ENCODE data around the gene ICE2.

Gene ICE2

DNA sequence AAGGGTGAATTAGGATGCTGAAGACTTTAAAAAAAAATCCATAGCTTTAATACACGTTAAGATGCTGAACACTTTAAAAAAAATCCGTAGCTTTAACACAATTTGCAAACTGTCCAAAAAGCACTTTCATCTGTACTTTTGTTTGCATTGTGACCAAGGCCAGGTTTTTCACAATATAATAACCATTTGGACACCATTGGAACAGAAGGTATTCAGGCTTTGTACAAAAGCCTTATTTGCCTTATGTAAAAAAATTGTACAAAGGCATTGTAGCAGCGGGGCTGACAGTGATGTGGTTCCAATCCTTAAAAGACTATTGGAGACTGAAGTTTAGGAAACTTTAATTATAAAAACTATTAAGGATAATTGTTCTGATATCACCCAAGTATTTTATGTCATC is 15.2 kb upstream of the ICE2 start:
- no peak for DNase-seq

DNA sequence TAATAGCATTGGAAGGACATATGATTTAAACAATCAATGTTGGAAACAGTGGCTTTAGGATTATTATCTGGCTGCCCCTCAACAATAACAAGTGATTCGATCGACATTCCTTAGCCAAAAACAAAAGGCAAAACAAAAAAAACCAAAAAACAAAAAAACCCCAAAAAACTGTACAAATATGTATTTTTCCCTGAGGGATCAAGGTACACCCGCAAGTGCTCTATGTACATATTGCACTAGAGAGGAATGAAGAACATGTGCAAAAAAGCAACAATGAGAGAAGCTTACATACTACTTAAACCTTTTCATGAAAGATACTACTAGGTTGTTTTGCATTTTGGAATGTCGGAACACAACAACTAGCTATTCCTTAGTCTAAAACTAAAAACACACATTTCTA is 14.2 kb upstream of the ICE2 start:
- no peak for DNase-seq

DNA sequence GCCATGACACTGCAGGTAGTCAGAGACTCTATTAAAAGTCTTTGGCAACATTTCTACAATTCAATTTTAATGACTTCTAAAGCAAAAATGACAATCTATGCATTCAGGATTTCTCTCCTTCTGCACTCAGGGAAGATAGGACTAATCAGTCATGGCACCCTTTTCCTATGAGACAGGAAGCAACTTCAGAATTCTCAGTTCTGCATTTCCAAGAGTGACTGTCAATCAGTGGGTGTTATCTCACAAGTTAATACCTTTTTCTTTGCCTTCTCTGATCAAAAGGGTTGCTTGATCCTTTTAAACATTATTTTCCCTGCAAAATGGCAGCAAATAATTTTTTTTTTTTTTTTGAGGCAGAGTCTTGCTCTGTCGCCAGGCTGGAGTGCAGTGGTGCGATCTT is 7.8 kb upstream of the ICE2 start:
- DNase-seq, result no peak

DNA sequence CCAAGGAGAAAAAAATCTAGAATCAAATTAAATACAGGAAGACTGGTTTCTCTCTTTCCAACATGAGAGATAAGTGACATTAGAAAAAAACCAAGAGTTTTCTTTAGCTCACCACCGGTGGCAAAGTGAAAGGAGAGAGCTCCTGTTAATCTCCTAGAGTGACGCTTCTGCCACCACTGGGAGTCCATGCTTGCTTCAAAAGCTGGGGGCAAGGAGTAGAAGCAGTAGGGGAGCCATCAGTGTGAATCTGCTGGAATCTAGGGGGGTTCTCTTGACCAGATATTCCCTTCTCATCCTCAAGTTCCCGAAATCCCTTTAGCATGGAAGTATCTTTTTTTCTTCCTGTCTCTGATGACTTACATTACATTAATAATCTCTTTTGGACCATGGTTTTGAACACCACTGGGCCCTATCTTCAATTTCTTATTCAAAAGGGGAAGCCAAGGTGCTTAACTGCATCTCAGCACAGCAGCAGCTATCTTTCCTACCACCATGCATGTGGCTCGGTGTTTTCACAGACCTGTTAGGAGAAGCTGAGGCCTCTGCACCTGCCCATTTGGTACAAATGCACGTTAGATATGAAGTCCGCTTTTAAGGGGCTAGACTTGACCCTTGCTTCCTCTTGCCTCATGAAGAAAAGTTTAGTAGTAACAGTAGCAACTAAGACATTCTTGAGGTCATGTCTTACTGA is 6.6 kb upstream of the ICE2 start:
- DNase-seq, result no peak

DNA sequence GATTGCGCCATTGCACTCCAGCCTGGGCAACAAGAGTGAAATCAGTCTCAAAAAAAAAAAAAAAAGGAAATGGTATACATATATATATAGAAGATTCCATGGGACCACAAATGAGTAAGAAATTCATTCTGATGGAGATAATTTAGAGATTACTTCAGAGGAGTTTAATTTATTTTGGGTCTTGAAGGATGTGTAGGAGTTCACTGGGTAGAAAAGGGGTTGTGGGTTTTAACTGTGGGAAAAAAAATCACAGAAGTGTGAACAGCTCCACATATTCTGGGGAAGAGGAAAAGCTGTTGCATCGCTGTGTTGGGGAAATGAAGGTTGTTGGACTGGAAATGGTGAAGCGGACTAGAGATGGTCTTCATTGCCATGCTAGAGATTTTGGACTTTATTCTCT is 4.1 kb upstream of the ICE2 start:
- no peak for DNase-seq

DNA sequence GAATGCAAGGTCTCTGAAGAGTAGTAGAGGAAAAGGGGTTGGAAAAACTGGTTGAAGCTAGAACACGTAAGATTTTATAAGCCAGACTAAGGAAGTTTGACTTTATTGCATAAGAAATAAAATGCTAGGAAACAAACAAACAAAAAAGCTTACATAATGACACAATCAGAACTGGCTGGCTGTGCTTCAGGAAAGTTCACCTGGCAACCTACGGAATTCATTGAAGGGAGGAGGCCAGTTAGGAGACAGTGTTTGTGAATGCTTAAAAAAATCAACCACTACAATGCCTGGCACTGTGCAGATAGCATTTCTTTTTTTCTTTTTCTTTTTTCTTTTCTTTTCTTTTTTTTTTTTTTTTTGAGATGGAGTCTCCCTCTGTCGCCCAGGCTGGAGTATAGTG is 1.9 kb upstream of the ICE2 start:
- DNase-seq, result no peak

DNA sequence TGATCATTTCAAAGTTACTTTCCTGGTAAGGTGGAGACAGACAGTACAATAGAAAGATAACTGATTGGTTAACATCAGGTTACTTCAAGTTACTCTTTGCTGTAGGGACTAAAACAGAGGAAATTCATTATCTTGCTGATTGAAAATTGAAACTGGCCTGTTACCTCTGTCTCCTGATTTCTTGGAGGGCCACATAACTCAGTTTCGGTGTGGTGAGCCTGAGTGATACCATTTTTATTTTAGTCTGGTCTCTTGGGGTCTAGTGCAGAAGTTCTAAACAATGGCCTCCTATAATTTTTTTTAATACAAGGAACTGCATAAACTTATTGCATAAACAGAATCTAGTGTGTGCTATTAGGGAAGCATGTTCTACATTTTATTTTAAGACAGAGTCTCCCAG is 1.2 kb upstream of the ICE2 start:
- DNase-seq, result no peak

DNA sequence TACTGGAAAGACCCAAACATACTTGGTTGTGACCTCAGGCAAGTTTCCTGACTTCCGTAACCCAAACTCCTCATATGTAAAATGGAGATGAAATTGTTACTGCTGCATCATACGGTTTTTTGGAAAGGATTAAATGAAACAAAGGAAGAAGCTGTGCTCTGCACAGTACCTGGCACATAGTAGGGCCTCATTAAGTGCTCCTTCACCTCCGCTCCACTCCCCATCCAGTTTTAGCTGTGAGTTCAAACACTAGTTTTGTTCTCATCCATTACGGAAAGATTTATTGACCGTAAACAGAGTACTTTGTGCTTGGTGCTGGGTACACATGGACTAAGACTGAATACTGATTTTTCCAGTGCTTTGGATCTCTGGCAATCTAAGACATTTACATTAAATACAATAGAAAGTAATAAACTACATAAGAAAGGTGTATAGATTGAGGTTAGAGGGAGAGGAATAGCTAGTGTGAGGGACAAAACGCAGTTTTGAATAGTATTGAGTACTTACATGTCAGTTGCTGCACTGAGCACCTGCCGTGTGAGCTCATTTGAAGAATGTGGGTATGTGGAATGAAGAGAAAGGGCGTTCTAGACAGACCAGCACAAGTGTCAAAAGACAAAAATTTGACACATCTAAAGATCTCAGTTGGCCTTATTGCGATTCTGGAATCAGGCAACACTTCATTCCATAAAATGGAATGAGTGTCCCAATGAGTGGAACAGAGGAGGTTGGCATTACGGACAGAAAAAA is 594 bp upstream of the ICE2 start:
- peak; percentile 56 for DNase-seq

DNA sequence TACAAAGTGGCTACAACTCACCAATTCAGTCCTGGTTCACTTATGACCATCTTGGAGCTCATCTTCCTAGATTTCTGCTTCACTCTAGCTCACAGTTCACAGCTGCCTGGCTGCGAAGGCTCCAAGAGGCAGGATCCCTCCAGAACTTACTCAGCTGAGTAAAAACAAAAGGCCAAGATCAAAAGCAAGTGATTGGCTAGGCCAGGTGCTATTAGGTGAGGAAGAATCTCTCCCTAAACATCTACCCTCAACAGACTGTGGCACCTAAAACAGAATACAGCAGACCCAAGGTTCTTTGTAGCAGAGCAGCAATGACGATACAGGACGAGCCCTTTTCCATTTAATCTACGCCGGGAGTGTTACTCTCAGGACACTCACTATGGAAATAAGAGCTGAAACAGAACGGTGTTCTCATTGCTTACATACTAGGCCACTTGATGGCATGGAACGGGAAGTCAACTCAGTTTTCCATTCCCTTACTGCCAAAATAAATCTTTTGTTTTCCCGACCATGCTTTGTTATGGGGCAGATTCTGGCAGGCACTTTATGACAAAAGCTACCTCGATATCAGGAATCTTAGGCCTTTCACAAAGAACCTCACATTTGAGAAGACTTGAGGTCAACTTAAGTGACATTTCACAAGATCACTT is 901 bp downstream of the ICE2 start:
- peak; percentile 68 for DNase-seq

DNA sequence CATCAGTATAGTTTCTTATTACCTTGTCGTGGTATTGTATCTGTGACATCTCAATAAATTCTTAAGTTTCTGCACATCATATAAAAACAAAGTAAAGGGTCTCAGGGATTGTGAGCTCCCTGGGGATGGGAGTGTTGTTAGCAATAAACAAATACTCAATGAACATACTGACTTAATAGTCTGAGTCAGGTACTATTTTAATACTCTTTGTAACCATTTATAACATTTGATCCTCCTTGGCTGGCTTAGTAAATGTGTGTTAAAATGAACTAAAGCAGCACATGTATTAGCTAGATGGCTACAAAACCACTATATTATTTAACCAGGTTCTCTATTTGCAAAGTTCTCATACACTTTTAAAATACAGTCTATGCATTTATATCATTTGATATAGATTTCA is 1.8 kb downstream of the ICE2 start:
- no peak for DNase-seq

DNA sequence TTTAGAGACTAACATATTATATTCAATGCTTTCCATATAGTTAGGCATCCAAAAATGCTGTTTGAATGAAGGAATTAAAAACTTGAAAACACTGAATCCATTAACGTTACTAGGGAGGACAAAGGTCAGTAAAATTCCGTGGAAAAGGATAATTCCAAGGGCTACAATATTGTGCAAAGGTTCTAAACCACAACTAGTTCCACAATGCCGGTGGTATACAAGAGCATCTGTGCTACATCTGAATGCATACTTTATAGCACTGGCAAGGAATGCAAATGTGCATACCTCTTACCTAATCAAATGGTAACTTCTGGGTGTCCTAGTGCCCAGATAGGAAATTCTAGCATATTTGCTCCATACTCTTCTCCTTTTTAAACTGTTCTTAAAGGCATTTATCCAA is 2.2 kb downstream of the ICE2 start:
- DNase-seq, result no peak

DNA sequence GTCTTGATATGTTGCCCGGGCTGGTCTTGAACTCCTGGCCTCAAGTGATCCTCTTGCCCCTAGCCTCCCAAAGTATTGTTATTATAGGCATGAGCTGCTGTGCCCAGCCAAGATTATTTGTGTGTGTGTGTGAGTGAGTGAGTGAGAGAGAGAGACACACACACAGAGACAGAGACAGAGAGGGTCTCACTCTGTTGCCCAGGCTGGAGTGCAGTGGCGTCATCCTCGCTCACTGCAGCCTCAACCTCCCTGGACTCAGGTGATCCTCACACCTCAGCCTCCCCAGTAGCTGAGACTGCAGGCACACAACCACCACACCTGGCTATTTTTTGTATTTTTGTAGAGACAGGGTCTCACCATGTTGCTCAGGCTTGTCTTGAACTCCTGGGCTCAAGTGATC is 5.8 kb downstream of the ICE2 start:
- no peak for DNase-seq

DNA sequence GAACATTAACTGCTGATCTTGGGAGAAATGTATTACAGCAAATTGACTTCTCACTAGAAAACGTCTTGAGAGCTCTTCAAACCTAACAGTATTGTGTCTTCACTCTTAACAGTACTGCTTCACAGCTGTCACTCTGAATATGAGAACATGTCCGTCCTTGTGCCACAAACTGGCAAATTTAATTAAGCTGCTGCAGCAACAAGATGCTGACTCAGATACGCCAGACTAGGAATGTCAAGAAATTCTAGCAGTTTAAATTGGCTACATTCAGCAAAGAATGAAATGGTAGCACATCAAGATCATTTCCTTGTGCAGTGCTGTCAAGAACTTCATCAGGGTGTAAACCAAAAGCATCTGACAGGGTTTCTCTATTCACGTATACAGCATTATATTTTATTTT is 7.6 kb downstream of the ICE2 start:
- DNase-seq, result no peak

DNA sequence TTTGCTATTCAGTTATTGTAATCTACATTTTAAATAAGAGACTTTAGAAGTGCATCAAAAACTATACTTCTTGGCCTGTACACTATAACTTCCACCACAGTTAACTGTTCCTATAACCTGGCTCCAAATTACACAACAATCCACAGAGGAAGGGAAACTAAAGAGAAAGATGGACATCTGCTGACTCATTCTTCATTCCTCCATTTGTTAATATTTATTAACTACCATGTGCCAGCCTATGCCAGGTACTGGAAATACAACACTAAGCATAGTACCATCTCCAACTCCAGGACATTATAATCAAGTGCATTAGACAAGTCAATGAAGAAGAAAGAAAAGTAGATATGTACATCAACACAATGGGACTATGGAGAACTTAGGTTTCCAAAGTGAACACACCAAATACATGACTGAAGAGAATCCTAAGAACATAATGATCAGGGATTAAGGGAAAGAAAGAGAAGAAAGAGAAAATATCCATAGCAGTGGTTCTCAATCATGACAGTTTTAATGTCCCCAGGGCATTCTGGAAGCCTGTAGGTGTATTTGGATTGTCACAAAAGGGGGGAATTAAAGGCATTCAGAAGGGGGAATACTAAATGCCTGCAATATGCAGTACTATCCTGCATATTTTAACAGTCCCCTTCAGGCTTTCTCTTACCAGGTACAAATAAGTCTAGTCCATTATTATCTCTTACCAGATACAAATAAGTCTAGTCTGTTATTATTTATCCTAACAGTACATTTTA is 8.9 kb downstream of the ICE2 start:
- peak; percentile 27 for DNase-seq

DNA sequence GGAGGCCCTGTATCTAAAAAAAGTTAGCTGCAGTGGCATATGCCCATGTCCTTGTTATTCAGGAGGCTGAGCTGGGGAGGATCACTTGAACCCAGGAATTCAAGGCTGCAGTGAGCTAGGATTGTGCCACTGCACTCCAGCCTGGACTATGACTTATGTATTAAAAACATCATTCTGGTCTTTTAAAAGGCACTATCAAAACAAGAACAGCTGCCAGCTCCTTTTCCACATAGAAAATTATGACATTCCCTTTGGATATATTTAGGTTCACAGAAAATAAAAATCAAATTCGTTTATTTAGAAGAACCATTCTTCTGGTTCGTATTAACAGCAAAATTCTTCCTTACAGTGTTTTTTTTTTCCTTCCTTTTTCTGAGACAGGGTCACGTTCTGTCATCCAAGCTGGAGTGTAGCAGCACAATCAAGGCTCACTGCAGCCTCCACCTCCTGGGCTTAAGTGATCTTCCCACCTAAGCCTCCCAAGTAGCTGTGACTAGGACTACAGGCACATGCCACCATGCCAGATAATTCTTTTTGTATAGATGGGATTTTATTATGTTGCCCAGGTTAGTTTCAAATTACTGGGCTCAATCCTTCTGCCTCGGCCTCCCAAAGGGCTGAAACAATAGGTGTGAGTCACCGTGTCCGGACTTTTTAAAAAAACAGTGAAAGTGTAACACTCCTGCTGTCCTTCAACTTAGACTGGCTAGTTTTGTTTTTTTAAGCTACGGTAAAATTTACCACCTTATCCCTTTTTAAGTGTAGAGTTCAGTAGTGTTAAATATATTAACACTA is 13.9 kb downstream of the ICE2 start:
- DNase-seq, result no peak

DNA sequence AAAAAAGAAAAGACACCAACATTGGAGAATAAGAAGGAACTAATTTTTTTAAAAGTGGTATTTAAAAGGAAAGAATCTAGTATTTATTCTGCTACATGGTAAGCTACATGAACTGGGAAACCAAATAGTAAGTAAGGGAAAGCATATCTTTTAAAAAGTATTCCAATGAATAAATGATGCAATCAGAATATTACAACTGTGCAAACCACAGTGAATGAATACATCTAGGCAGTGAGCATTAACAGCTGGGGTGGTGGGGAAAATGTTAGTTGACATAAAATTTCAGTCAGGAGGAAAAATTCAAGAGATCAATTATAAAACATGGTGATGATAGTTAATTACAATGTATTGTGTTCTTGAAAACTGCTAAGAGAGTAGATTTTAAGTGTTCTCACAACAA is 16.9 kb downstream of the ICE2 start:
- DNase-seq, result no peak

DNA sequence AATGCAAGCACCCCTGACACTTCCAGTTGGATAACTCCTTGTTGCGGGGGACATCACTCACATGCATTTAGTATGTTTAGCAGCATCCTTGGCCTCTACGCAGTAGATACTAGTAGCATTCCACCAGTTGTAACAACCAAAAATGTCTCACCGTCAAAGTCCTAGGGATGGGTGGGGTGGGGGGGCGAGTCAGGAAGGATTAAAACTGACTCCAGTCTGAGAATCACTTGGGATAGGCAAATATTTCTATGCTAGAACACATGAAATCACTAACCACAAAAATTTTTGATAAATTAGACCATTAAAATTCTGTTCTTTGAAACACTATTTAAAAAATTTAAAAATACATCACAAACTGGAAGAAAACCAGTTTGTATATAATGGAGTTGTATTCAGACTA is 18.0 kb downstream of the ICE2 start:
- DNase-seq, result no peak

DNA sequence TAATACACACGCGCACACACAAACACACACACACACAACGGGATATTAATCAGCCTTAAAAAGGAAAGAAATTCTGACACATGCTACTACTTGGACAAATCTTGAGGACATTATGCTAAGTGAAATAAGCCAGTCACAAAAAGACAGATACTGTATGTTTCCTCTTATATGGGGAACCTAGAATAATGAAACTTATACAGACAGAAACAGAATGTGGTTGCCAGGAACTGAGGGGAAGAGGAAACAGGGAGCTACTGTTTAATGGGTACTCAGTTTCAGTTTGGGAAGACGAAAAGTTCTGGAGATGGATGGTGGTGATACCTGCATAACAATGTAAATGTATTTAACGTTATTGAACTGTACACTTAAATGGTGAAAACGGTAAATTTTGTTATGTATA is 20.2 kb downstream of the ICE2 start:
- no peak for DNase-seq

DNA sequence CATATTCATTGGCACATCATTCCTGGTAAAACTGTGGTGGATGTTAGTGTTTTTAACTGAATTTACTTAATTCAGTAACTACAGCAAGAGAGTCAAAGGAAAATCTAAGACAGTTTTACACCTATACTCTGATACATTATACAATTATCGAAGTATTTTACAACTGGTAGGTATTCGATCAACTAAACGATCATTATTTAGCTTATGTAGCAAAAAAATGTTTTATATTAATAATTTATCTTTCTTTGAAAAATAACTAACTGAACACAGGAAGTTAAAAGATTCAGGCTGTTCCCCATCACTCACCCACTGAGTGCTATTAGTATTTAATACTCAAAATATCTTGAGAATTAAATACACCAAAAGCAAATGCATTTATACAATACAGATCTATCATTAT is 21.0 kb downstream of the ICE2 start:
- no peak for DNase-seq

DNA sequence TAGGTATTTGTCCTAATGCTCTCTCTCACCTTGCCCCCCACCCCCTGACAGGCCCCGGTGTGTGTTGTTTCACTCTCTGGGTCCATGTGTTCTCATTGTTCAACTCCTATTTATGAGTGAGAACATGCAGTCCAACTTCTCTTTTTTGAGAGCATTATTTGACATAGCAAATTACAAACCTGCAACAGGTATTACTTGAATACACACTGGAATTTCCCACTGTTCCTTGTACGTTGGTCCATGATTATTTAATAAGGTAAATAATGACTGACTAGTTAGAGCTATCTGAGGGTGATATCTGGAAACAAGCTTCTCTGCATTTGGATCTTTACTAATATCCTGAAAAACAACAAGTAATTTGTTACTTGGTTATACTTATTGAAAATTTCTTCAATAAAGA is 24.1 kb downstream of the ICE2 start:
- DNase-seq, result no peak

DNA sequence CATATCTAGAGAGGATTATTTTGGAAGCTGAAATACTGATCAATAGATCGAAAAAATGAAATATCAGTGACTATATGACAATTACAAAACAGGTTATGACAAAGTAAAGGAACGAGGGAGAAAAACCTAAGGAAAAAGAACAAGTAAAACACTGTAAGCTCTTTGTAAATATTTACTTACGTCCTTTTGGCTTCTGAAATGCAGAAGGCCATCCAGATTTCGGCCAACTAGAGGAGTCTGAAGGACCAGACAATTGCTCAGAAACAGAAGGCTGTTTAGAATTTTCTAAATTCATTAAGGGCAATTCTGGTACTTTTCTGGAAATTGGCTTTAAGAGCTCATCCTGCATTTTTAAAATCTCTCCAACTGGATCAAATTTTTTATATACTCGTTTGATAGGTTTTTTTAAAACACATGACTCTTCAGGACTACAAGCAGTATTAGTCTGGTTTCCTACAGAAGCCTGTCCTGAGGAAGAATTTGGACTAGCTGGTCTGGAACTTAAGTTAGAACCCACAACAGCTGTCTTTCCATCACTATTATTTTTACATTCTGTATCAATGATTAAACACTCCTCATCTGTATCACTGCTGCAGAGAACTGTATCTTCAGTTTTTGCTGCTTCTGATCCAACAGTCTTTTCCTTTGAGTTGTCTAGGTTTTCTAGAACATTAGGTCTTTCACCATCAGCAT is 30.1 kb downstream of the ICE2 start:
- DNase-seq, result peak; percentile 21

DNA sequence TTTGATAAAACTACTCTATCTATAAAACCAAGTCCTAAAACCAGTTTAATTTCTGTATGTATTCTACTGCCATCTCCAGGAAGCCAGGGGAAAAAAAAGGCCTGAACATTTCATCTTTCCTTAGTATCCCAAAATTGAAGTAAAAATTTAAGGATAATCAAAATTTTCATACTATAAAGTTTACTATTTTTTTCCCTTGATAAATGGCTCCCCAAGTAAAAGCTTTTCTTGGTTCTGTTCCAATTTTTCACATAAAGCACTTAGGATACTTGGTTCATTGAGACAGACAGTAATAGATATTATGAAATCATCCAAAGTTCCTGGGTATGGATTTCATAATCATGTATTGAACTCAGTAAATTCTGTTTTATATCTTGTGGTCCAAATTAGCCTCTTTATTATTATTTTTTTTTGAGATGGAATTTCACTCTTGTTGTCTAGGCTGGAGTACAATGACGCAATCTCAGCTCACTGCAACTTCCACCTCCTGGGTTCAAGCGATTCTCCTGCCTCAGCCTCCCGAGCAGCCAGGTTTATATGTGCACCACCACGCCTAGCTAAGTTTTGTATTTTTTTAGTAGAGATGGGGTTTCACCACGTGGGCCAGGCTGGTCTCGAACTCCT is 34.5 kb downstream of the ICE2 start:
- DNase-seq, result peak; percentile 24

Measured in DMS53 (cell line).